ENCODE results near the gene SMOC2. TPM values are rescaled to one million over a fixed set of nuclear protein-coding genes. Genes with fewer than 3 reads are reported as not detected.

Gene SMOC2
- total RNA-seq, 1 donor: not detected

- no peak for TF ChIP-seq CTCF (IDR thresholded peaks at IDR 0.05; ENCODE audit: insufficient read depth, low read depth, low read length)
- no peak for DNase-seq (ENCODE audit: low read depth)
- no peak overlapping the region for H3K4me3 ChIP-seq (ENCODE audit: low read depth, low read length)
These were observed 8.8 kb upstream of the SMOC2 start for GRCh38 chr6:168432196-168432595.

- no peak overlapping the region for H3K4me3 ChIP-seq (ENCODE audit: low read depth, low read length)
- TF ChIP-seq CTCF (IDR thresholded peaks at IDR 0.05; ENCODE audit: insufficient read depth, low read depth, low read length): no peak
- DNase-seq (ENCODE audit: low read depth): no peak
These were observed 7.1 kb upstream of the SMOC2 start for GRCh38 chr6:168433898-168434297.

- no peak for DNase-seq (ENCODE audit: low read depth)
- H3K4me3 ChIP-seq (ENCODE audit: low read depth, low read length): no peak overlapping the region
- no peak for TF ChIP-seq CTCF (IDR thresholded peaks at IDR 0.05; ENCODE audit: insufficient read depth, low read depth, low read length)
These were observed 6.5 kb upstream of the SMOC2 start for GRCh38 chr6:168434505-168434904.

GRCh38 chr6:168437751-168438150 is 3.2 kb upstream of the SMOC2 start:
- no peak for TF ChIP-seq CTCF (IDR thresholded peaks at IDR 0.05; ENCODE audit: insufficient read depth, low read depth, low read length)
- no peak for DNase-seq (ENCODE audit: low read depth)
- no peak overlapping the region for H3K4me3 ChIP-seq (ENCODE audit: low read depth, low read length)

GRCh38 chr6:168438783-168439520 is 2.0 kb upstream of the SMOC2 start:
- TF ChIP-seq CTCF (IDR thresholded peaks at IDR 0.05; ENCODE audit: insufficient read depth, low read depth, low read length): no peak
- H3K4me3 ChIP-seq (ENCODE audit: low read depth, low read length): no peak overlapping the region
- no peak for DNase-seq (ENCODE audit: low read depth)

GRCh38 chr6:168439794-168440450 is 1.1 kb upstream of the SMOC2 start:
- H3K4me3 ChIP-seq (ENCODE audit: low read depth, low read length): no peak overlapping the region
- no peak for DNase-seq (ENCODE audit: low read depth)
- no peak for TF ChIP-seq CTCF (IDR thresholded peaks at IDR 0.05; ENCODE audit: insufficient read depth, low read depth, low read length)

Data from fibroblast of villous mesenchyme (primary cell).